GM18519 (cell line): ENCODE measurements around the gene ZNF747.
"Not testable (repeated sequence)": the region's sequence is repeated elsewhere in the genome, so short reads cannot be mapped to it uniquely, and the experiment has no call there.

ENCODE experiments used
- ATAC-seq: cut with Tn5 transposase; IDR thresholded peaks from one replicate; pipeline ENCODE4 v1.9.1; 2021; ENCODE audit warnings: mild to moderate bottlenecking, moderate library complexity; ENCODE audit not compliant: unreplicated experiment, low FRiP score

ZNF747 gene

GRCh38 chr16:30557957-30558788, 23.5 kb upstream of the ZNF747 start, which contains the start of gene ZNF764:
Gene ZNF764, minus strand, starts transcription at chr16:30558374. Its CDS starts 192 bp downstream, at chr16:30558182.
- ATAC-seq: peak; percentile 62

GRCh38 chr16:30557707-30557956, 23.0 kb upstream of the ZNF747 start:
- ATAC-seq: peak; percentile 14

GRCh38 chr16:30556125-30556473, 21.4 kb upstream of the ZNF747 start:
- ATAC-seq: no peak

GRCh38 chr16:30555315-30556124, 20.9 kb upstream of the ZNF747 start:
- ATAC-seq: no peak

GRCh38 chr16:30554557-30555314, 20.1 kb upstream of the ZNF747 start:
- no peak for ATAC-seq

- ATAC-seq: no peak
Observed at GRCh38 chr16:30553393-30553899, 18.8 kb upstream of the ZNF747 start.

GRCh38 chr16:30552956-30553355, 18.3 kb upstream of the ZNF747 start:
- ATAC-seq: no peak

GRCh38 chr16:30551781-30552180, 17.1 kb upstream of the ZNF747 start:
- no peak for ATAC-seq

- no peak for ATAC-seq
Observed at GRCh38 chr16:30548416-30549253, 14.0 kb upstream of the ZNF747 start.

- no peak for ATAC-seq
Observed at GRCh38 chr16:30546115-30546514, 11.5 kb upstream of the ZNF747 start.

GRCh38 chr16:30543067-30543466, 8.4 kb upstream of the ZNF747 start:
- no peak for ATAC-seq

GRCh38 chr16:30541502-30542329, 7.1 kb upstream of the ZNF747 start:
- no peak for ATAC-seq

GRCh38 chr16:30540916-30541464, 6.3 kb upstream of the ZNF747 start:
- ATAC-seq: not testable (repeated sequence)

- ATAC-seq: not testable (repeated sequence)
Observed at GRCh38 chr16:30539986-30540526, 5.4 kb upstream of the ZNF747 start.

GRCh38 chr16:30539000-30539964, 4.6 kb upstream of the ZNF747 start:
- ATAC-seq: no peak

GRCh38 chr16:30536391-30537024, 1.9 kb upstream of the ZNF747 start:
- ATAC-seq: not testable (repeated sequence)

- ATAC-seq: no peak
Observed at GRCh38 chr16:30535777-30536190, 1.1 kb upstream of the ZNF747 start.
